ENCODE results near the gene LIX1L.

LIX1L gene

DNA sequence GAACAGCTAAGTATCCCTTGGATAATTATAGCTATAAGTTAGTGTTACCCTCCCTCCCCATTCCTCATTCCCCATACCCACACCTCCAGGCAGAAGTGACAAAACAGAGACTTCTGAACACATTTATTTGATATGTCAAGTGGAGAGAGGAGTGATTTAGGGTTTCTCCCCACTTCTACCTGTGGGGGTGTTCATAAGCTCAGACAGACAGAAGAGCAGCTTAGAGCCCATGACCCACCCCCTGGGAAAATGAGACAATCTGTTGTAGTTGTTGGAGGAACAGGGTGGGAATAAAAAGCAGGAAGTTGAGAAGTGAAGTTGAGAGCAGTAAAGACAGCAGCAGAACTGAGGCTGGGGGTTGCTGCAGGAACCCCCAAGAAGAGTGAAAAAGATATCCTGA is 1.5 kb upstream of the LIX1L start:
- no peak for TF ChIP-seq CTCF (IDR thresholded peaks at IDR 0.05; ENCODE audit: low read depth, low read length, missing control alignments)
- H3K4me3 ChIP-seq (ENCODE audit: low read depth, low read length): no peak overlapping the region
- no peak for DNase-seq
- H3K27ac ChIP-seq: no peak overlapping the region
- H3K27me3 ChIP-seq (replicated peaks): no peaks in the 10 kb centered on the region
- in situ Hi-C loops (cut with HindIII; ENCODE audit: low pct_ligation_motif_present, low sequenced_read_pairs): no loop called here
- H3K36me3 ChIP-seq (replicated peaks): no peaks in the 10 kb centered on the region

- no peaks in the 10 kb centered on the region for H3K36me3 ChIP-seq (replicated peaks)
- TF ChIP-seq CTCF (IDR thresholded peaks at IDR 0.05; ENCODE audit: low read depth, low read length, missing control alignments): no peak
- H3K4me3 ChIP-seq (ENCODE audit: low read depth, low read length): no peak overlapping the region
- DNase-seq: no peak
- H3K27me3 ChIP-seq (replicated peaks): no peaks in the 10 kb centered on the region
- H3K27ac ChIP-seq: no peak overlapping the region
- in situ Hi-C loops (cut with HindIII; ENCODE audit: low pct_ligation_motif_present, low sequenced_read_pairs): no loop called here
Observed at GRCh38 chr1:145958734-145959133, 917 bp upstream of the LIX1L start.

GRCh38 chr1:145956781-145957442 is 905 bp downstream of the LIX1L start:
- H3K36me3 ChIP-seq (replicated peaks): no peaks in the 10 kb centered on the region
- DNase-seq: no peak
- H3K27me3 ChIP-seq (replicated peaks): no peaks in the 10 kb centered on the region
- no peak for TF ChIP-seq CTCF (IDR thresholded peaks at IDR 0.05; ENCODE audit: low read depth, low read length, missing control alignments)
- H3K27ac ChIP-seq: peak overlapping the region; percentile 83
- in situ Hi-C loops (cut with HindIII; ENCODE audit: low pct_ligation_motif_present, low sequenced_read_pairs): no loop called here
- H3K4me3 ChIP-seq (ENCODE audit: low read depth, low read length): peak overlapping the region; percentile 79

DNA sequence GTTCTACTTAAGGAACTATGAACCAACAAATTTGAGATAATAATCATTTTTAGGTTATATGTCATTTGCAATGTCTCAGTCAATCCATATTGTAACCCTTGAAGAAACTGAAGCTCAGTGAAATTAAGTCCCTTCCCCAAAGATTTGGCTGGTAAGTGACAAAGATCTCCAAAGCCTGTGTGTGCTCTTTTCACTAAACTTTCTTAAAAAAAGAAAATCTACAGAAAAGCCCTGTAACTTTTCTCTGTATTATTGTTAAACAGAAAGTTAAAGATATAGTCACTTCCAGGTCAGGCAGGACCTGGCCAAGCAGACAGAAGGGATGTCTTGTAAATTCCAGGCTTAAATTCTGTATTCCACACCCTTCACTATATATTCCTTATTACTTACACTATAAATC is 1.5 kb downstream of the LIX1L start:
- no peak for TF ChIP-seq CTCF (IDR thresholded peaks at IDR 0.05; ENCODE audit: low read depth, low read length, missing control alignments)
- DNase-seq: no peak
- Histone ChIP-seq H3K36me3 (replicated peaks) (no peaks in the 10 kb centered on the region), H3K27me3 (replicated peaks) (no peaks in the 10 kb centered on the region), H3K27ac (peak overlapping the region; percentile 83), H3K4me3 (ENCODE audit: low read depth, low read length) (peak overlapping the region; percentile 79)
- in situ Hi-C loops (cut with HindIII; ENCODE audit: low pct_ligation_motif_present, low sequenced_read_pairs): no loop called here

DNA sequence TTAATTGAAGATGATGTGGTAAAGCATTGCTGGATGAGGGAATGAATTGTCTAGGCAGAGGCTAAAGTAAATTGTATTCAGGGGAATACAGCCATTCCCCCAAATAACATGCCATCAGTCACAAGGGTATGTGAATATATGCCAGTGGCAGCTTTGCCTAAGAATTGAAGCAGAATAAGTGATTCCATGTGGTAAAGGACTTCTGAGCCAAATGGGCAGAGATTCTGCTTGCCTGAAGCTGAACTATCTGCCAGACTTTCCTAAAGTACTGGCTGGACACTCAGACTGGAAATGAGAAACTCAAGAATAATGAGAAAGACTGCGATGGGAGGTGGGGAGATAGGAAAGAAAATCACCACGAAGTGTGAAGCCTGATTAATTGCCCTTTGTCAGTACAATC is 2.4 kb downstream of the LIX1L start:
- no peaks in the 10 kb centered on the region for H3K27me3 ChIP-seq (replicated peaks)
- no peak overlapping the region for H3K4me3 ChIP-seq (ENCODE audit: low read depth, low read length)
- H3K36me3 ChIP-seq (replicated peaks): no peaks in the 10 kb centered on the region
- H3K27ac ChIP-seq: no peak overlapping the region
- in situ Hi-C loops (cut with HindIII; ENCODE audit: low pct_ligation_motif_present, low sequenced_read_pairs): no loop called here
- no peak for TF ChIP-seq CTCF (IDR thresholded peaks at IDR 0.05; ENCODE audit: low read depth, low read length, missing control alignments)
- no peak for DNase-seq

DNA sequence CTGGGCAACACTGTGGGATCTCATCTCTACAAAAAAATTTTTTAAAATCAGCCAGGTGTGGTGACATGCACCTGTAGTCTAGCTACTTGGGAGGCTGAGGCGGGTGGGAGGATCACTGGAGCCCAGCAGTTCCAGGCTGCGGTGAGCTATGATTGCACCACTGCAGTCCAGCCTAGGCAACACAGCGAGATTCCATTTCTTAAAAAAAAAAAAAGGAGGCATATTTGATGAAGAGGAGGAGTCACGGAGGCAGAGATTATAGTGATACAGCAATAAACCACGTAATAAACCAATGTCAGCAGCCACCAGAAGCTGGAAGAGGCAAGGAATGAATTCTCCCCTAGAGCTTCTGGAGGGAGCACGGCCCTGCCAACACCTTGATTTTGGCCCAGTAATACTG is 4.0 kb downstream of the LIX1L start:
- in situ Hi-C loops (cut with HindIII; ENCODE audit: low pct_ligation_motif_present, low sequenced_read_pairs): no loop called here
- Histone ChIP-seq H3K4me3 (ENCODE audit: low read depth, low read length) (no peak overlapping the region), H3K27ac (no peak overlapping the region), H3K36me3 (replicated peaks) (no peaks in the 10 kb centered on the region), H3K27me3 (replicated peaks) (no peaks in the 10 kb centered on the region)
- TF ChIP-seq CTCF (IDR thresholded peaks at IDR 0.05; ENCODE audit: low read depth, low read length, missing control alignments): no peak
- DNase-seq: no peak

Data from brain microvascular endothelial cell (primary cell).